ENCODE results near the gene ATF7. TPM values are rescaled to one million over a fixed set of nuclear protein-coding genes. Genes with fewer than 3 reads are reported as not detected.

The ATF7 gene
- polyA plus RNA-seq, 1 of the 3 experiments (the other 2 are of a cell fraction), result 12.8 TPM

GRCh38 chr12:53645165-53645564 is 19.0 kb upstream of the ATF7 start:
- H3K4me1 ChIP-seq (ENCODE audit: control insufficient read depth in 1 of 2, insufficient read depth in 2 of 2, low read depth in 1 of 2, low read length in 1 of 2), result 0 out of 4 replicates have a peak, but pooled peaks cover 0 to 6% of the 10 kb centered on the region in 2 experiments
- no peaks in the 10 kb centered on the region for H3K79me2 ChIP-seq (ENCODE audit: insufficient read depth)
- H3K9ac ChIP-seq, result no peak overlapping the region
- H3K9me2 ChIP-seq, result no peaks in the 10 kb centered on the region
- POLR2A ChIA-PET, result no interaction called here
- 68% methylated on average over 3 of the region's 3 CpGs for WGBS (ENCODE audit: low lambda C conversion rate)
- H2AFZ ChIP-seq (ENCODE audit: low read depth), result no peak overlapping the region
- CTCF ChIA-PET, result interaction anchor here (1.0 kb wide), 1 partner anchor 15 kb away, joined by 3 read pairs; no protein-coding TSS in a partner anchor
- no peak overlapping the region for H3K4me3 ChIP-seq (ENCODE audit: low read depth in 2 of 2, low read length in 1 of 2)
- H3K27ac ChIP-seq (ENCODE audit: low read depth in 2 of 2, low read length in 1 of 2), result no peak overlapping the region
- DNase-seq, result no peak
- H3K4me2 ChIP-seq, result no peak overlapping the region
- H3K9me3 ChIP-seq, result no peaks in the 10 kb centered on the region
- H3K36me3 ChIP-seq (replicated peaks in 1 of 2; ENCODE audit: control insufficient read depth in 1 of 2, insufficient read depth in 2 of 2, low read length in 1 of 2), result no peaks in the 10 kb centered on the region
- H3F3A ChIP-seq (replicated peaks; ENCODE audit: insufficient read depth), result no peaks in the 10 kb centered on the region
- no peaks in the 10 kb centered on the region for H4K20me1 ChIP-seq (ENCODE audit: insufficient read depth)
- no peak for TF ChIP-seq USF2 (IDR thresholded peaks at IDR 0.05; ENCODE audit: borderline replicate concordance, low read depth, low read length)
- no peak for TF ChIP-seq FOXM1 (IDR thresholded peaks at IDR 0.05; ENCODE audit: low read depth)
- TF ChIP-seq RFX5 (IDR thresholded peaks at IDR 0.05; ENCODE audit: low read length), result no peak
- TF ChIP-seq NFIC (IDR thresholded peaks at IDR 0.05; ENCODE audit: borderline replicate concordance), result no peak
- TF ChIP-seq GATA2 (CRISPR knock-in tag; IDR thresholded peaks at IDR 0.05), result no peak
- TF ChIP-seq FOSL2 (IDR thresholded peaks at IDR 0.05; ENCODE audit: borderline replicate concordance, low read depth), result no peak
- TF ChIP-seq NRF1 (IDR thresholded peaks at IDR 0.05; ENCODE audit: low read depth, low read length), result no peak
- no peak for TF ChIP-seq MXI1 (IDR thresholded peaks at IDR 0.05; ENCODE audit: low read depth, low read length)
- no peak for TF ChIP-seq PBX3 (IDR thresholded peaks at IDR 0.05)
- TF ChIP-seq YY1 (IDR thresholded peaks at IDR 0.05; ENCODE audit: low read depth), result no peak
- no peak for TF ChIP-seq EP300 (IDR thresholded peaks at IDR 0.05; ENCODE audit: borderline replicate concordance in 1 of 2, low read depth in 1 of 2, low read length in 1 of 2)
- TF ChIP-seq JUND (IDR thresholded peaks at IDR 0.05), result no peak
- no peak for TF ChIP-seq TEAD4 (IDR thresholded peaks at IDR 0.05; ENCODE audit: borderline replicate concordance, insufficient read depth)
- TF ChIP-seq TAF1 (IDR thresholded peaks at IDR 0.05; ENCODE audit: borderline replicate concordance, low read depth, low read length), result no peak
- no peak for TF ChIP-seq EZH2phosphoT487 (IDR thresholded peaks at IDR 0.05; ENCODE audit: borderline replicate concordance, low read depth)
- no peak for TF ChIP-seq REST (IDR thresholded peaks at IDR 0.05; ENCODE audit: low read depth, low read length)
- TF ChIP-seq GABPA (IDR thresholded peaks at IDR 0.05; ENCODE audit: low read depth), result no peak
- H3K27me3 ChIP-seq (ENCODE audit: insufficient read depth), result no peaks in the 10 kb centered on the region

Data from SK-N-SH (cell line).